ENCODE measurements around the gene POFUT2. TPM values are rescaled to one million over a fixed set of nuclear protein-coding genes. Genes with fewer than 3 reads are reported as not detected.
A peak's percentile ranks its signal among the peaks of the same experiment; 100 is the strongest.
"Not testable (repeated sequence)": the region's sequence is repeated elsewhere in the genome, so short reads cannot be mapped to it uniquely, and the experiment has no call there.

The POFUT2 gene
- total RNA-seq, 2 experiments from 2014 or later = 14.4 to 15.9 TPM

DNA sequence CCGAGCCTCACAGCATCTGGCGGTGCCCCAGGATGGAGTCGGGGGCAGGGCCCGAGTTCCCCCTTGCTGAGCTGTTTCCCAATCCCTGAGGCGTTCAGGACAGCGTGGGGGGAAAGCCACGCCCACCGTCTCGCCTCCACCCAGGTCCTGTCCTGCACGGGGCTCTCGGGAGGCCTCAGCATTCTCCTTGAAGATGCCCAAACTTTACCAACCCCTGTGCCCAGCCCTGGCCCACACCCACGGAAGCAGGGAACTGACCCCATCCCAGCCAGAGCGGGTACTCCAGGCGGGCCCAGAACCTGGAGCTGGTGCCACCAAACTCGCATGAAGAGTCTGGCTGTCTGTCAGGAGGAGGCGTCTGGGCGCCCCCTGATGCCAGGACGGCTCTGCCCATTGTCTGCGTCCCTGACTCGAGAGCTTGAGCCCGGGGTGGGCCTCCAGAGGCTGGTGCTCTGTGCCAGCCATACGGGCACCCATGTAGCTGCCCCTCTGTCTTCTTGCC, 35.3 kb upstream of the POFUT2 start:
- Mint-ChIP-seq H3K4me1 (ENCODE audit: low read depth) (peaks cover 23% of the 10 kb centered on the region), H3K27ac (no peak overlapping the region), H3K27me3 (ENCODE audit: low read depth) (no peaks in the 10 kb centered on the region), H3K4me3 (no peak overlapping the region), H3K36me3 (ENCODE audit: low read depth) (no peaks in the 10 kb centered on the region), H3K9me3 (no peaks in the 10 kb centered on the region)
- intact Hi-C loops (cut with micrococcal nuclease) = no loop called here
- CTCF ChIA-PET = interaction anchor here (0.6 to 2.5 kb wide), 3 partner anchors 14 to 52 kb away, joined by 3 to 9 read pairs (median 6); no protein-coding TSS in a partner anchor
- no peak for DNase-seq

DNA sequence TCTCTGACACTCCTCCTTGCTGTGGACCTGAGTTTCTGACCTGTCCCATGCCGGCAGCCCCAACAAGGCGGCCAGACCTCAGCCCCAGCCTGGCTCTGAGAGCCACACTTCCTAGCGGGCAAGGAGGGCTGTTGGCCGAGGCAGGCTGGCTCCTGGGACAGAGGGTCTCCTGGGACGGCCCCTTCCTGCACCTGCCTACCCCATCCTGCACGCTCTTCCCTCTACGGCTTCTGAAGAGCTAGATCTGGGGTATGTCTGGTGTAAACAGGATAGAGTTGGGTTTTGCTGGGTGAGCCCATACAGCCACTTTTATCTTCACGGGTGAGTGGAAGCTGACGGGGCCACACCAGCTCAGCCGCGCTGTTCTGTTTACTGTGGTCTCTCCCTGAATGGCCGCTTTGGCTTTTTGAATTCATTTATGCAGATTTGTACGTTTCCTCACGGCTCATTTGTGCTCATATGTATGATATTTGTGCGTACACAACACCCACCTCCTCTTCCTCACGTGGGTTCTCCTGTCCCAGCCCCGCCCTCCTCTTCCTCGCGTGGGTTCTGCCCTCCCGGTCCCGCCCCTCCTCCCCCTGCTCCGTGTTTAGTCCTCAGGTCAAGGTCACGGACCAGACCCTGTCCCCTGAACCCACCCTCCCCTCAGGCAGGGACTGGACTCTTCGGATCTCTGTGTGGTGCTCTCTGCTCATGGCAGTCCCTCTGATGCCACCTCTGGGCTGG, 34.7 kb upstream of the POFUT2 start:
- Mint-ChIP-seq H3K4me1 (ENCODE audit: low read depth) (peaks cover 23% of the 10 kb centered on the region), H3K27ac (peak overlapping the region; percentile 36), H3K36me3 (ENCODE audit: low read depth) (no peaks in the 10 kb centered on the region), H3K4me3 (no peak overlapping the region), H3K27me3 (ENCODE audit: low read depth) (no peaks in the 10 kb centered on the region), H3K9me3 (no peaks in the 10 kb centered on the region)
- DNase-seq = peak; percentile 18
- CTCF ChIA-PET = interaction anchor here (0.6 to 2.5 kb wide), 3 partner anchors 13 to 51 kb away, joined by 3 to 9 read pairs (median 6); no protein-coding TSS in a partner anchor
- intact Hi-C loops (cut with micrococcal nuclease) = no loop called here

DNA sequence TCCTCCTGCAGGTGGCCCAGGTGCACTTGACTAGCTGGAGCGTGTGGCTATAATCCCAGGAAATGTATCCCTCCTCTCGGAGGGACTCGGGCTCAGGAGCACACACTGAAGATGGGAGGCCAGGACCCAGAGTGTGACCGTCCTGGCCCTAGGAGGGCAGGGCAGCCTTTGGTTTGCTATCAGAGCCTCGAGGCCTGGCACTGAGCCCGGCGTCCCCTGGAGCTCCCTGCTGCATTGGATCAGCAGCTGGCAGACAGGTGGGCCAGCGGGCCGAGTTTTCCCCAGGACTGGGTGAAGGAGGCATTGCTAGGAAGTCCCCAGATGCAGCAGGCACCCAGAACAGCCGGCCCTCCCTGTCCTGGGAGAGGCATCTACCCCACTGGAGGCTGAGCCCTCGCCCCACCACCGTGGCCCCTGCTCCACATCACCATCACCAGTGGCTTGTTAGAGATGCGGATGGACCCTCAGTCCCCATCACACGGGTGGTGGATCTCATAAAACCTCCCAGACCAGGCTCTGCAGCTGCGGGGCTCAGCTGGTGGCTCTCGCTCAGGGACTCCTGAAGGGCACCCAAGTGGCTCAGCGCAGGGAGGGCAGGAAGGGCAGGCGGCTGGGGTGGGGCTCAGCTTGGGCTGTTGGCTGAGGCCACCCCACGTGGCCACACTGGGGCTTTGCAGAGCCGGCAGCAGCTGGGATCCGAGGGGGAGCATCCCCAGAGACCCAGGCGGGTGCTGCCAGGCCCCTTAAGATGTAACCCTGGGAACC, 32.7 kb upstream of the POFUT2 start:
- Mint-ChIP-seq H3K9me3 (no peaks in the 10 kb centered on the region), H3K27me3 (ENCODE audit: low read depth) (no peaks in the 10 kb centered on the region), H3K4me3 (no peak overlapping the region), H3K4me1 (ENCODE audit: low read depth) (peaks cover 21% of the 10 kb centered on the region), H3K36me3 (ENCODE audit: low read depth) (no peaks in the 10 kb centered on the region), H3K27ac (no peak overlapping the region)
- intact Hi-C loops (cut with micrococcal nuclease) = no loop called here
- no peak for DNase-seq
- CTCF ChIA-PET = no interaction called here

DNA sequence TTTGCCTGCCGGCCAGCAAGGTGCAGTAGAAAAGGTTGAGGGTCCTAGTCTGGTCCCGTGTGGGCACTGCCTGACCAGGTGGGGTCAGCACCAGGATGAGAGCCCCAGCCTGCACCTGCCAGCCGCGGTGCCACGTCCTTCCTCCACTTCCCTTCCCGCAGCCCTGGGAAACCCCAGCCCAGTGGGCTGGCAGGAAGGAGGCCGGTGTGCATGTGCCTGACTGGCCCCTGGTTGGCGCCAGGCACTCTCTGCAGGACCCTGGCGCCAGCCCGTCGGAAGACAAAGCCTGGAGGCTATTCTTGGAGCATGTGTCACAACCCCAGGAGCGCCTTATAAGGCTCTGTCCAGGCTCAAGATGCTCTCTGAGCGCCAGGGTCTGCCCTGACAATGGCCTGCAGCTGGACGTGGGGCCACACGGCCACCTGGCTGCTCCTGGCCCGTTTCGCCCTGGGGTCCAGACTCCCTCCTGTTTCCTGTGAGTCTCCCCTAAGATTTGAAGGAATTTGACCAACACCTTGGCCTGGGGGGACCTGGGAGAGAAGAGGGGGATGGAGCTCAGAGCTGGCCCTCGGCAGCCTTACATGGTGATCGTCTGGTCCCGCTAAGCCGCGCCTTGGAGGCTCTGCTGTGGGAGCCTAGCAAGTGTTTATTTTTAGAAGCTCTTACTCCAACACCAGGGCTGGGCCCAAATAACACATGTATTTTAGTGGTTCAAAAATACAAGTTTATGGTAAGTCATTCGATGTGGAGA, 31.9 kb upstream of the POFUT2 start:
- CTCF ChIA-PET = no interaction called here
- intact Hi-C loops (cut with micrococcal nuclease) = no loop called here
- H3K27ac Mint-ChIP-seq = no peak overlapping the region

DNA sequence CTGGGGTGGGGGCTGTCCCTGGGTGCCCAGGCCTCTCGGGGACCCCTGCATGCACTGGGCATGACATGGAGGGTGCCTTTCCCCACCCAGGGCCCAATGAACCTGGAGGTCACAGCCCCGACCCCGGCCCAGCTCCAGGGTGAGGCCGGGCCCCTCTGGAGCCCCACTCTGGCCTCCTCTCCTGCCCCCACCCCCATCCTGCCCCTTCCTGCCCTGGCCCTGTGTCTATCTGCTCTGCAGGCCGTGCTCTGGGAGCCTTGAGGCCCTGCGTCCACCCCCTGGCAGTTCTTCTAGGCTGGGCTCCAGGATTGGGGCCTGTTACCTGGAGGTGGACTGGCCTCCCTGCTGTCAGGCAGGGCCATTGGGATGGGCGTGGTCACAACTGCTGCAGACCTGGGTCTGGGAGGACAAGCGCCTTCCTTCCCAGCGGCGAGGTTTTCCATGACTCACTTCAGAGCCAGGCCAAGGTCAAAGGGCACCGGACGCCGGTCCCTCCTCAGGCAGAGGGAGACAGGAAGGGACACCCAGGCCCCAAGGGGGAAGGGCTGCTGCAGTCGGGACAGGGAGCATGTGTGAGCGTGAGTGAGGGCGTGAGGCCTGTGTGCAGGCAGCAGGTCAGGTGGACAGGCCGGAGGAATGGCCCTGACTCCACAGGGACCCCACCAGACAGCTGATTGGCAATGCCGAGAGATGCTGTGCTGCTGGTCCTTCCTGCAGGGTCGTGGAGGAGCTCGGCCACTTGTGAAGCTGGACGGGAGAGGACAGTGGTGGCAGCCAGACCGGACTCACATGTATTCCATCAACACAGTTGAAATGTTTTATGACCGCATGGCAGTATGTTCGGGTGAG, 31.1 kb upstream of the POFUT2 start:
- CTCF ChIA-PET = no interaction called here
- H3K4me1 Mint-ChIP-seq (ENCODE audit: low read depth) = peaks cover 19% of the 10 kb centered on the region
- intact Hi-C loops (cut with micrococcal nuclease) = no loop called here
- H3K4me3 Mint-ChIP-seq = no peak overlapping the region
- no peak for DNase-seq
- no peaks in the 10 kb centered on the region for H3K9me3 Mint-ChIP-seq
- no peak overlapping the region for H3K27ac Mint-ChIP-seq
- H3K27me3 Mint-ChIP-seq (ENCODE audit: low read depth) = no peaks in the 10 kb centered on the region
- no peaks in the 10 kb centered on the region for H3K36me3 Mint-ChIP-seq (ENCODE audit: low read depth)

More for the DNA sequence above, 31.9 kb upstream of the POFUT2 start:
- Mint-ChIP-seq H3K36me3 (ENCODE audit: low read depth) (no peaks in the 10 kb centered on the region), H3K9me3 (no peaks in the 10 kb centered on the region), H3K4me1 (ENCODE audit: low read depth) (peaks cover 21% of the 10 kb centered on the region), H3K4me3 (no peak overlapping the region), H3K27me3 (ENCODE audit: low read depth) (no peaks in the 10 kb centered on the region)
- DNase-seq = no peak

GRCh38 chr21:45318146-45318555, 30.5 kb upstream of the POFUT2 start:
- Mint-ChIP-seq H3K9me3 (no peaks in the 10 kb centered on the region), H3K4me1 (ENCODE audit: low read depth) (peaks cover 16% of the 10 kb centered on the region), H3K36me3 (ENCODE audit: low read depth) (no peaks in the 10 kb centered on the region), H3K27ac (no peak overlapping the region), H3K27me3 (ENCODE audit: low read depth) (no peaks in the 10 kb centered on the region), H3K4me3 (no peak overlapping the region)
- no peak for DNase-seq
- CTCF ChIA-PET = no interaction called here
- intact Hi-C loops (cut with micrococcal nuclease) = no loop called here

GRCh38 chr21:45317398-45318145, 29.9 kb upstream of the POFUT2 start:
- no peak for DNase-seq
- intact Hi-C loops (cut with micrococcal nuclease) = no loop called here
- Mint-ChIP-seq H3K27me3 (ENCODE audit: low read depth) (no peaks in the 10 kb centered on the region), H3K36me3 (ENCODE audit: low read depth) (no peaks in the 10 kb centered on the region), H3K4me1 (ENCODE audit: low read depth) (peaks cover 11% of the 10 kb centered on the region), H3K4me3 (no peak overlapping the region), H3K9me3 (no peaks in the 10 kb centered on the region), H3K27ac (no peak overlapping the region)
- CTCF ChIA-PET = no interaction called here

DNA sequence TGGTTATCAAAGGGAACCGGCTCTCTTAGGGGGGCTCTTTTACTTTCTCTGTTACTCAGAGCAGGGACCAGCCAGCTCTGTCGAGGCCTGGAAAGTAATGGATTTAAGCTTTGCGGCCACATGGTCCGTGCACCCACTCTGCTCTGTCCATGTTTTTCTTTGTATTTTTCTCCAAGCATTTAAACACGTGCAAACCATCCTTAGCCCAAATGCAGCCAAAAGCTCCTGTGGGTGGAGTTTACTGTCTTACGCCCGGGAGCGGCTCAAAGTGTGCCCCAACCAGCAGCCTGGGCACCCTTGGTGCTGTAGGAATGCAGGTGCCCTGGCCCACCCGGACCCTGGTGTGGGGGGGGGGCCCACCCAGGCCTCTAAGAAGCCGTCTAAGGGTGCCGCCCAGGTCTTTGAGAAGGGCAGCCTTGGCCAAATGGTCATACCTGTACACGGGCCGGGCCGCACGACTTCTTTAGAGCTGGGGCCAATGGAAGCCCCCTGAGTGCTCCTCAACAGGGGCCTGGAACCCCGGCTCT, 29.2 kb upstream of the POFUT2 start:
- CTCF ChIA-PET = no interaction called here
- peaks cover 3% of the 10 kb centered on the region for H3K9me3 Mint-ChIP-seq
- DNase-seq = no peak
- intact Hi-C loops (cut with micrococcal nuclease) = no loop called here
- no peaks in the 10 kb centered on the region for H3K36me3 Mint-ChIP-seq (ENCODE audit: low read depth)
- H3K27me3 Mint-ChIP-seq (ENCODE audit: low read depth) = no peaks in the 10 kb centered on the region
- H3K4me3 Mint-ChIP-seq = no peak overlapping the region
- H3K27ac Mint-ChIP-seq = no peak overlapping the region
- H3K4me1 Mint-ChIP-seq (ENCODE audit: low read depth) = peaks cover 5% of the 10 kb centered on the region

- CTCF ChIA-PET; H3K4me1 Mint-ChIP-seq (ENCODE audit: low read depth); H3K36me3 Mint-ChIP-seq (ENCODE audit: low read depth): not testable (repeated sequence)
Observed at GRCh38 chr21:45315676-45316470, 28.2 kb upstream of the POFUT2 start.

DNA sequence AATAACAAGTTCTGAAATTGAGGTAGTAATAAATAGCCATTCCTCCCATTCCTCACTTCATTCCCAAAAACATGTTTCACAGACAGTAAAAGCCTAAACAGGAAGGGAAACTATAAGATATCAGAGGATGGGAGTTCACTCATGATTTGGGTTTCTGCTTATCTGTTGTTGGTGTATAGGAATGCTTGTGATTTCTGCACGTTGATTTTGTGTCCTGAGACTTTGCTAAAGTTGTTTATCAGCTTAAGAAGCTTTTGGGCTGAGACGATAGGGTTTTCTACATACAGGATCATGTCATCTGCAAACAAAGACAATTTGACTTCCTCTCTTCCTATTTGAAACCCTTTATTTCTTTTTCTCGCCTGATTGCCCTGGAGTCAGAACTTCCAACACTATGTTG, 26.0 kb upstream of the POFUT2 start:
- Mint-ChIP-seq H3K9me3 (peaks cover 3% of the 10 kb centered on the region), H3K36me3 (ENCODE audit: low read depth) (no peaks in the 10 kb centered on the region), H3K27ac (no peak overlapping the region), H3K4me3 (no peak overlapping the region), H3K4me1 (ENCODE audit: low read depth) (peaks cover 7% of the 10 kb centered on the region), H3K27me3 (ENCODE audit: low read depth) (no peaks in the 10 kb centered on the region)
- intact Hi-C loops (cut with micrococcal nuclease) = no loop called here
- DNase-seq = no peak
- CTCF ChIA-PET = no interaction called here

More at GRCh38 chr21:45315676-45316470, 28.2 kb upstream of the POFUT2 start:
- DNase-seq; intact Hi-C loops (cut with micrococcal nuclease); H3K27ac Mint-ChIP-seq; H3K9me3 Mint-ChIP-seq; H3K4me3 Mint-ChIP-seq; H3K27me3 Mint-ChIP-seq (ENCODE audit: low read depth): not testable (repeated sequence)
